ENCODE results near the gene ATP8B3. TPM values are rescaled to one million over a fixed set of nuclear protein-coding genes. Genes with fewer than 3 reads are reported as not detected.
"Not testable (repeated sequence)": the region's sequence is repeated elsewhere in the genome, so short reads cannot be mapped to it uniquely, and the experiment has no call there.

ATP8B3 gene
- polyA plus RNA-seq, 1 donor (not counting 4 experiments of a cell fraction or from before 2014, with no cell fraction given) = 0.98 TPM

- FAIRE-seq (no peak), DNase-seq (ENCODE audit: low read depth, low spot score) (no peak)
- H3K27me3 ChIP-seq (ENCODE audit: control insufficient read depth, extremely low read depth, insufficient read depth, low read length) = peaks cover 98% of the 10 kb centered on the region
- H3K9ac ChIP-seq (ENCODE audit: control insufficient read depth, extremely low read depth, insufficient read depth, low read length) = no peak overlapping the region
- peaks cover 3% of the 10 kb centered on the region for H3K4me1 ChIP-seq (ENCODE audit: control insufficient read depth, extremely low read depth, insufficient read depth, low read length)
- H3K9me3 ChIP-seq (ENCODE audit: control insufficient read depth, low read depth, low read length) = no peaks in the 10 kb centered on the region
- H2AFZ ChIP-seq (ENCODE audit: control insufficient read depth, low read length) = no peak overlapping the region
- no peak overlapping the region for H3K27ac ChIP-seq (ENCODE audit: control insufficient read depth, insufficient read depth, low read length)
- peaks cover 3% of the 10 kb centered on the region for H4K20me1 ChIP-seq (ENCODE audit: control insufficient read depth, extremely low read depth, insufficient read depth, low read length)
- H3K4me3 ChIP-seq (ENCODE audit: control insufficient read depth in 2 of 3, extremely low read depth in 1 of 3, insufficient read depth in 2 of 3, low read depth in 1 of 3, low read length in 3 of 3) = no peak overlapping the region
- TF ChIP-seq, protein P1, sequence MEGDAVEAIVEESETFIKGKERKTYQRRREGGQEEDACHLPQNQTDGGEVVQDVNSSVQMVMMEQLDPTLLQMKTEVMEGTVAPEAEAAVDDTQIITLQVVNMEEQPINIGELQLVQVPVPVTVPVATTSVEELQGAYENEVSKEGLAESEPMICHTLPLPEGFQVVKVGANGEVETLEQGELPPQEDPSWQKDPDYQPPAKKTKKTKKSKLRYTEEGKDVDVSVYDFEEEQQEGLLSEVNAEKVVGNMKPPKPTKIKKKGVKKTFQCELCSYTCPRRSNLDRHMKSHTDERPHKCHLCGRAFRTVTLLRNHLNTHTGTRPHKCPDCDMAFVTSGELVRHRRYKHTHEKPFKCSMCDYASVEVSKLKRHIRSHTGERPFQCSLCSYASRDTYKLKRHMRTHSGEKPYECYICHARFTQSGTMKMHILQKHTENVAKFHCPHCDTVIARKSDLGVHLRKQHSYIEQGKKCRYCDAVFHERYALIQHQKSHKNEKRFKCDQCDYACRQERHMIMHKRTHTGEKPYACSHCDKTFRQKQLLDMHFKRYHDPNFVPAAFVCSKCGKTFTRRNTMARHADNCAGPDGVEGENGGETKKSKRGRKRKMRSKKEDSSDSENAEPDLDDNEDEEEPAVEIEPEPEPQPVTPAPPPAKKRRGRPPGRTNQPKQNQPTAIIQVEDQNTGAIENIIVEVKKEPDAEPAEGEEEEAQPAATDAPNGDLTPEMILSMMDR (optimal IDR thresholded peaks at IDR 0.05 in 1 of 3, IDR thresholded peaks at IDR 0.05 in 1 of 3, conservative IDR thresholded peaks at IDR 0.05 in 1 of 3; ENCODE audit: extremely low read depth in 1 of 3, insufficient read depth in 2 of 3, low read length in 3 of 3) = no peak
- TF ChIP-seq EZH2 (IDR thresholded peaks at IDR 0.05; ENCODE audit: low read length) = peak; percentile 24
- dilution Hi-C loops (cut with MboI; ENCODE audit: extremely low pct_ligation_motif_present, low sequenced_read_pairs) = no loop called here
- H3K36me3 ChIP-seq (ENCODE audit: control insufficient read depth in 2 of 2, extremely low read depth in 1 of 2, insufficient read depth in 2 of 2, low read length in 2 of 2) = no peaks in the 10 kb centered on the region
- no peak overlapping the region for H3K4me2 ChIP-seq (ENCODE audit: control insufficient read depth, extremely low read depth, insufficient read depth, low read depth, low read length)
- no peaks in the 10 kb centered on the region for H3K9me1 ChIP-seq (ENCODE audit: control insufficient read depth, extremely low read depth, insufficient read depth, low read length)
- H3K79me2 ChIP-seq (ENCODE audit: control insufficient read depth, insufficient read depth, low read length) = no peaks in the 10 kb centered on the region
Measured at GRCh38 chr19:1762243-1763117, 49.6 kb downstream of the ATP8B3 start.

DNA sequence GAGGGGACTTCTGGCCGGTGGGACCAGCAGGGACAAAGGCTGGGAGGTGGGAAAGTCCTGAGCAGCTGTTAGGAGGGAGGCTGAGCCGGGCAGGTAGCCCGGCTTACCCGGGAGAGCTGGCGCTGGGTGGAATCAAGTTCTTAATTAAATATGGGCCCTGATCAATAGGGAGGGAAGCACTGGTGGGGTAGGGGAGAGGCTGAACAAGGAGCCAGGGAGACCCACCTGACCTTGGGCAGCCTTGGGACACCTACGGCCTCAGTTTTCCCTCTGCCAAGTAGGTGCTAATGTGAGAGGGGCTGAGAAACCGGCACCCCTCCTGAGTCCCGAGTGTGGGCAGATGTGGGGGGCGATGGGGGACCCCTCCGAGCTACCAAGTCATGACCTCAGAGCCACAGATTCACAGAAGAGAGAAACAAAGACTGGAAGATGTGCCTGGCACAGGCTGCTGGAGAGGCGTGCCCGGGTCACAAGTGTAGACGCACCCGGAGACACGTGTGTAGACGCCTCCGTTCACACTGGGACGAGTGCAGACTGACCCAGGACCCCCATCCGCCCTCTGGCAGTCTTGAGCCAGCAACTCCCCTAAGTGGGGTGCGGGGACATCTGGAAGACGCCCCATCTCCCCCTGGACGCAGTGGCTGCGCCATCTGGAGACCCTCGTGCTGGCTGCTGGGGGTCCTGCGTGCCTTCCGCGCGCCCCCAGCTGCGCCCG, 50.4 kb downstream of the ATP8B3 start:
- no peaks in the 10 kb centered on the region for H3K36me3 ChIP-seq (ENCODE audit: control insufficient read depth in 2 of 2, extremely low read depth in 1 of 2, insufficient read depth in 2 of 2, low read length in 2 of 2)
- H3K27ac ChIP-seq (ENCODE audit: control insufficient read depth, insufficient read depth, low read length) = no peak overlapping the region
- H4K20me1 ChIP-seq (ENCODE audit: control insufficient read depth, extremely low read depth, insufficient read depth, low read length) = peaks cover 3% of the 10 kb centered on the region
- no peak overlapping the region for H2AFZ ChIP-seq (ENCODE audit: control insufficient read depth, low read length)
- dilution Hi-C loops (cut with MboI; ENCODE audit: extremely low pct_ligation_motif_present, low sequenced_read_pairs) = no loop called here
- peak; percentile 55 for TF ChIP-seq EZH2 (IDR thresholded peaks at IDR 0.05; ENCODE audit: low read length)
- TF ChIP-seq, protein P1 (optimal IDR thresholded peaks at IDR 0.05 in 1 of 3, IDR thresholded peaks at IDR 0.05 in 1 of 3, conservative IDR thresholded peaks at IDR 0.05 in 1 of 3; ENCODE audit: extremely low read depth in 1 of 3, insufficient read depth in 2 of 3, low read length in 3 of 3) = no peak
- H3K9me1 ChIP-seq (ENCODE audit: control insufficient read depth, extremely low read depth, insufficient read depth, low read length) = no peaks in the 10 kb centered on the region
- no peak overlapping the region for H3K9ac ChIP-seq (ENCODE audit: control insufficient read depth, extremely low read depth, insufficient read depth, low read length)
- peaks cover 98% of the 10 kb centered on the region for H3K27me3 ChIP-seq (ENCODE audit: control insufficient read depth, extremely low read depth, insufficient read depth, low read length)
- no peaks in the 10 kb centered on the region for H3K79me2 ChIP-seq (ENCODE audit: control insufficient read depth, insufficient read depth, low read length)
- H3K9me3 ChIP-seq (ENCODE audit: control insufficient read depth, low read depth, low read length) = no peaks in the 10 kb centered on the region
- H3K4me2 ChIP-seq (ENCODE audit: control insufficient read depth, extremely low read depth, insufficient read depth, low read depth, low read length) = no peak overlapping the region
- H3K4me3 ChIP-seq (ENCODE audit: control insufficient read depth in 2 of 3, extremely low read depth in 1 of 3, insufficient read depth in 2 of 3, low read depth in 1 of 3, low read length in 3 of 3) = no peak overlapping the region
- H3K4me1 ChIP-seq (ENCODE audit: control insufficient read depth, extremely low read depth, insufficient read depth, low read length) = no peaks in the 10 kb centered on the region
- FAIRE-seq (no peak), DNase-seq (ENCODE audit: low read depth, low spot score) (no peak)

DNA sequence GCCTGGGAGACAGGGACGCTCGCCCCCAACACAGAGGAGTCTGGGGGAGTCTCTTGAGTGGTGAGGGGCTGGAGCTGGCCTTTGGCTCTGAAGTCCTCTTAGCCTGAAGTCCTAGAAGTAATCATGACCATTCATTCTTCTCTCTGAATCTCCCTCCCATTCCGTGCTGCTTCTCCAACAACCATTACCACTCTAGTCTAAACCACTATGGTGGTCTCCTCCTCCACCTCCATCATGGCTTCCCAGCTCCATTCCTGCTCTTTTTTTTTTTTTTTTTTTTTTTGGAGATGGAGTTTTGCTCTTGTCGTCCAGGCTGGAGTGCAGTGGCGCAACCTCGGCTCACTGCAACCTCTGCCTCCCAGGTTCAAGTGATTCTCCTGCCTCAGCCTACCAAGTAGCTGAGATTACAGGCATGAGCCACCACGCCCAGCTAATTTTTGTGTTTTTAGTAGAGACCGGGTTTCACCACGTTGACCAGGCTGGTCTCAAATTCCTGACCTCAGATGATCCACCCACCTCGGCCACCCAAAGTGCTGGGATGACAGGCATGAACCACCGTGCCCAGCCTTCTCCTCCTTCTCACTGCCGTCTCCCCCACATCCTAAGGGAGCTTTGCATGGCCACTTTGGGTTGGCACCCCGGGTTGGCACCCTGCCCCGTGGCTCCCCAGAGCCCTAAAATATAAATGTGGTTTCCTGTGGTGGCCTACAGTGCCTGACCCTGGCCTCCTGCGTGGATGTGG, 51.1 kb downstream of the ATP8B3 start:
- H3K79me2 ChIP-seq (ENCODE audit: control insufficient read depth, insufficient read depth, low read length); H2AFZ ChIP-seq (ENCODE audit: control insufficient read depth, low read length); DNase-seq (ENCODE audit: low read depth, low spot score); FAIRE-seq; H3K27ac ChIP-seq (ENCODE audit: control insufficient read depth, insufficient read depth, low read length); dilution Hi-C loops (cut with MboI; ENCODE audit: extremely low pct_ligation_motif_present, low sequenced_read_pairs); H3K4me3 ChIP-seq (ENCODE audit: control insufficient read depth in 2 of 3, extremely low read depth in 1 of 3, insufficient read depth in 2 of 3, low read depth in 1 of 3, low read length in 3 of 3); H3K9me3 ChIP-seq (ENCODE audit: control insufficient read depth, low read depth, low read length); H3K4me1 ChIP-seq (ENCODE audit: control insufficient read depth, extremely low read depth, insufficient read depth, low read length); H4K20me1 ChIP-seq (ENCODE audit: control insufficient read depth, extremely low read depth, insufficient read depth, low read length); H3K9ac ChIP-seq (ENCODE audit: control insufficient read depth, extremely low read depth, insufficient read depth, low read length); H3K36me3 ChIP-seq (ENCODE audit: control insufficient read depth in 2 of 2, extremely low read depth in 1 of 2, insufficient read depth in 2 of 2, low read length in 2 of 2); H3K9me1 ChIP-seq (ENCODE audit: control insufficient read depth, extremely low read depth, insufficient read depth, low read length); H3K4me2 ChIP-seq (ENCODE audit: control insufficient read depth, extremely low read depth, insufficient read depth, low read depth, low read length): not testable (repeated sequence)
- peaks cover 98% of the 10 kb centered on the region for H3K27me3 ChIP-seq (ENCODE audit: control insufficient read depth, extremely low read depth, insufficient read depth, low read length)
